K562 (cell line): ENCODE measurements around the gene ACBD3. TPM values are rescaled to one million over a fixed set of nuclear protein-coding genes. Genes with fewer than 3 reads are reported as not detected.

Experiments
- BMI1 ChIP-seq: fragments of 150-350 bp; IDR thresholded peaks from 2 replicates; pipeline ENCODE4 v1.6.1; 2014; ENCODE audit warnings: low read length
- CTBP1 ChIP-seq: fragments of 450-650 bp; IDR thresholded peaks from 2 replicates; pipeline ENCODE4 v1.6.1; 2016; ENCODE audit warnings: borderline replicate concordance
- KDM1A ChIP-seq, 2 experiments: fragments of 450-650 bp; IDR thresholded peaks; 2 replicates each; pipeline ENCODE4 v1.6.1; 2016; ENCODE audit warnings: mild to moderate bottlenecking in 2 of 2
- PHB2 ChIP-seq: fragments of 450-650 bp; IDR thresholded peaks from 2 replicates; pipeline ENCODE4 v1.6.1; 2017; ENCODE audit warnings: low read depth
- PHTF2 ChIP-seq: fragments of 250-450 bp; sonication (Bioruptor Pico); IDR thresholded peaks from 2 replicates; pipeline ENCODE4 v1.5.0; 2021; ENCODE audit warnings: mild to moderate bottlenecking
- PTTG1 ChIP-seq: fragments of 450-650 bp; IDR thresholded peaks from 2 replicates; pipeline ENCODE4 v1.6.1; 2016; ENCODE audit warnings: low read depth, mild to moderate bottlenecking, missing genetic modification characterization, missing compliant biosample characterization
- STAG1 ChIP-seq: sonication (generic); formaldehyde crosslinking; IDR thresholded peaks from 2 replicates; pipeline ENCODE4 v1.5.0; 2020; ENCODE audit warnings: missing genetic modification reagents, borderline replicate concordance
- ZNF384 ChIP-seq: IDR thresholded peaks from 2 replicates; pipeline ENCODE4 v1.6.1; 2012; ENCODE audit warnings: low read depth, low read length, improper control_type of control experiment
- ZSCAN32 ChIP-seq: fragments of 450-650 bp; formaldehyde crosslinking; IDR thresholded peaks from 2 replicates; pipeline ENCODE4 v1.4.0; 2020; ENCODE audit warnings: mild to moderate bottlenecking, moderate library complexity
- polyA plus RNA-seq, 8 experiments: library from polyadenylated mRNA; depleted of rRNA in 4 of 8; stranded (reverse) in 5 of 8; unstranded in 3 of 8; fragments of >200 nt; fragmentation: Nextera tagmentation in 2 of 8; fragmentation: Illumina TruSeq in 1 of 8; extraction: Ambion mirVana in 2 of 8; extraction: Trizol in 1 of 8; gene quantifications; 2 replicates each; pipeline versions ENCODE4 v1.2.1 to v1.2.3, GENCODE V29; 2011 to 2014; ENCODE audit warnings: inconsistent platforms in 1 of 8, missing spikeins in 1 of 8
- total RNA-seq, 7 experiments: library from RNA; depleted of rRNA in 6 of 7; stranded (reverse); fragments of >200 nt in 6 of 7; fragmentation: Illumina TruSeq in 2 of 7; extraction: Trizol in 2 of 7; gene quantifications; 2 replicates each; pipeline versions ENCODE4 v1.2.1 to v1.2.3, GENCODE V29; 2011 to 2021; ENCODE audit warnings: low replicate concordance in 1 of 7
- TF ChIP-seq, protein P1 (sequence below): fragments of 450-650 bp; IDR thresholded peaks from 2 replicates; pipeline ENCODE4 v1.6.1; 2016; ENCODE audit warnings: missing biosample characterization, missing genetic modification characterization
- TF ChIP-seq, protein P2 (sequence below): sonication (generic); formaldehyde crosslinking; IDR thresholded peaks from 2 replicates; pipeline ENCODE4 v1.8.0; 2022; ENCODE audit warnings: mild to moderate bottlenecking, missing genetic modification reagents
- TF ChIP-seq, protein P3 (sequence below): fragments of 250-450 bp; sonication (Bioruptor Pico); IDR thresholded peaks from 2 replicates; pipeline ENCODE4 v1.4.0; 2020; ENCODE audit warnings: mild to moderate bottlenecking, moderate library complexity
- TF ChIP-seq, protein P4 (sequence below), 2 experiments: fragments of 450-650 bp in 1 of 2; sonication (generic) in 1 of 2; formaldehyde crosslinking in 1 of 2; IDR thresholded peaks in 1 of 2; conservative IDR thresholded peaks in 1 of 2; 2 replicates each; pipeline versions ENCODE4 v1.6.1 to v1.8.1; 2016 to 2023; ENCODE audit warnings: mild to moderate bottlenecking in 2 of 2, moderate library complexity in 2 of 2, inconsistent platforms in 1 of 2, missing genetic modification reagents in 1 of 2
- TF ChIP-seq, protein P5 (sequence below): sonication (generic); formaldehyde crosslinking; IDR thresholded peaks from 2 replicates; pipeline ENCODE4 v1.8.1; 2023; ENCODE audit warnings: missing genetic modification reagents, mild to moderate bottlenecking, borderline replicate concordance

ACBD3 gene
- total and polyA plus RNA-seq, 9 of the 15 experiments (the other 6 are each of a cell fraction or from before 2014, with no cell fraction given): 11.1 to 36.7 (median 26.9) TPM

DNA sequence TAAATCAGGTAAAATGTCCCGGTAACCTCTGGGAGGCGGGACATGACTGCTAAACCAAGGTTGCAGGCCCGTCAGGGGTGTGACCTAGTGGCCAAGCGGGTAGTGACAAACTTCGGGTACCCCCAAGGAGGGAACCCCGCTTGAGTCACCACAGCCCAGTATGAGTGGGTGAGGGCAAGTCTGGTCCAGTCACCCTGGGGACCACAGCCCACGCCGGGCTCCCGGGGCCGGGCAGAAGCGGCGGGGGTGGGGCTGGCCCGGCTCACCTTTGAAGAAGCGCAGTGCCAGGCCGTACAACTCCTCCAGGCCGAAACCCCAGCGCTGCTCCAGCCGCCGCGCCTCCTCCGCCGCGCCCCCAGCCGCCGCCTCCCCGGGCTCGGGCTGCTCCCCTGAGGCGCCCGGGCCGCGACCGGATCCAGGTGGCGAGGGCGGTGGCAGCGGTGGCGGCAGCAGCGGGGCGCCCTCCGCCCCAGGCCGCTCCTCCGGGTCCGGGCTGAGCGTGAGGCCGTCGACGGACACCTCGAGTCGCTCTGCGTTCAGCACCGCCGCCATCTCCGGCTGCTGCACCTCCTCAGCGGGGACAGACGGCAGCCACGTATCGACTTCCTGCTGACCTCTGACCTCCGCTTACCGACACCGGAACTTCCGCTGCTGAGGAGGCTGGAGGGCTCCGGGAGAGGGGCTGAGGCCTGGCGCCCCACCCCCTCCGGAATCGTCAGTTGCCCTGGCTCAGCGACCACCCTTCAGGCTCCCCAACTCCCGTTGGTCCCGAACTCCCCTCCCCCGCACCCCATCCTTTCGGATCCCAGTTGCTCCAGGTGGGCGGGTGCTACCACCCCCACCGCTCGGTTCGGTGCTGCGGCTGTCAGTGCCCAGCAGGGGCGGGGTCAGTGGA is at the start of gene ACBD3 (continued):
- TF ChIP-seq, protein P1, sequence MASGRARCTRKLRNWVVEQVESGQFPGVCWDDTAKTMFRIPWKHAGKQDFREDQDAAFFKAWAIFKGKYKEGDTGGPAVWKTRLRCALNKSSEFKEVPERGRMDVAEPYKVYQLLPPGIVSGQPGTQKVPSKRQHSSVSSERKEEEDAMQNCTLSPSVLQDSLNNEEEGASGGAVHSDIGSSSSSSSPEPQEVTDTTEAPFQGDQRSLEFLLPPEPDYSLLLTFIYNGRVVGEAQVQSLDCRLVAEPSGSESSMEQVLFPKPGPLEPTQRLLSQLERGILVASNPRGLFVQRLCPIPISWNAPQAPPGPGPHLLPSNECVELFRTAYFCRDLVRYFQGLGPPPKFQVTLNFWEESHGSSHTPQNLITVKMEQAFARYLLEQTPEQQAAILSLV: no peak
- no peak for TF ChIP-seq STAG1 (CRISPR knock-in tag)
- TF ChIP-seq BMI1: no peak
- peak; percentile 80; the same call in 1 of the 2 replicates for TF ChIP-seq CTBP1
- TF ChIP-seq PTTG1 (tag): no peak
- TF ChIP-seq, protein P2, sequence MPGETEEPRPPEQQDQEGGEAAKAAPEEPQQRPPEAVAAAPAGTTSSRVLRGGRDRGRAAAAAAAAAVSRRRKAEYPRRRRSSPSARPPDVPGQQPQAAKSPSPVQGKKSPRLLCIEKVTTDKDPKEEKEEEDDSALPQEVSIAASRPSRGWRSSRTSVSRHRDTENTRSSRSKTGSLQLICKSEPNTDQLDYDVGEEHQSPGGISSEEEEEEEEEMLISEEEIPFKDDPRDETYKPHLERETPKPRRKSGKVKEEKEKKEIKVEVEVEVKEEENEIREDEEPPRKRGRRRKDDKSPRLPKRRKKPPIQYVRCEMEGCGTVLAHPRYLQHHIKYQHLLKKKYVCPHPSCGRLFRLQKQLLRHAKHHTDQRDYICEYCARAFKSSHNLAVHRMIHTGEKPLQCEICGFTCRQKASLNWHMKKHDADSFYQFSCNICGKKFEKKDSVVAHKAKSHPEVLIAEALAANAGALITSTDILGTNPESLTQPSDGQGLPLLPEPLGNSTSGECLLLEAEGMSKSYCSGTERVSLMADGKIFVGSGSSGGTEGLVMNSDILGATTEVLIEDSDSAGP (CRISPR knock-in tag): no peak
- TF ChIP-seq, protein P3, sequence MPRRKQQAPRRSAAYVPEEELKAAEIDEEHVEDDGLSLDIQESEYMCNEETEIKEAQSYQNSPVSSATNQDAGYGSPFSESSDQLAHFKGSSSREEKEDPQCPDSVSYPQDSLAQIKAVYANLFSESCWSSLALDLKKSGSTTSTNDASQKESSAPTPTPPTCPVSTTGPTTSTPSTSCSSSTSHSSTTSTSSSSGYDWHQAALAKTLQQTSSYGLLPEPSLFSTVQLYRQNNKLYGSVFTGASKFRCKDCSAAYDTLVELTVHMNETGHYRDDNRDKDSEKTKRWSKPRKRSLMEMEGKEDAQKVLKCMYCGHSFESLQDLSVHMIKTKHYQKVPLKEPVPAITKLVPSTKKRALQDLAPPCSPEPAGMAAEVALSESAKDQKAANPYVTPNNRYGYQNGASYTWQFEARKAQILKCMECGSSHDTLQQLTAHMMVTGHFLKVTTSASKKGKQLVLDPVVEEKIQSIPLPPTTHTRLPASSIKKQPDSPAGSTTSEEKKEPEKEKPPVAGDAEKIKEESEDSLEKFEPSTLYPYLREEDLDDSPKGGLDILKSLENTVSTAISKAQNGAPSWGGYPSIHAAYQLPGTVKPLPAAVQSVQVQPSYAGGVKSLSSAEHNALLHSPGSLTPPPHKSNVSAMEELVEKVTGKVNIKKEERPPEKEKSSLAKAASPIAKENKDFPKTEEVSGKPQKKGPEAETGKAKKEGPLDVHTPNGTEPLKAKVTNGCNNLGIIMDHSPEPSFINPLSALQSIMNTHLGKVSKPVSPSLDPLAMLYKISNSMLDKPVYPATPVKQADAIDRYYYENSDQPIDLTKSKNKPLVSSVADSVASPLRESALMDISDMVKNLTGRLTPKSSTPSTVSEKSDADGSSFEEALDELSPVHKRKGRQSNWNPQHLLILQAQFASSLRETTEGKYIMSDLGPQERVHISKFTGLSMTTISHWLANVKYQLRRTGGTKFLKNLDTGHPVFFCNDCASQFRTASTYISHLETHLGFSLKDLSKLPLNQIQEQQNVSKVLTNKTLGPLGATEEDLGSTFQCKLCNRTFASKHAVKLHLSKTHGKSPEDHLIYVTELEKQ (CRISPR knock-in tag): no peak
- no peak for TF ChIP-seq ZSCAN32
- no peak for TF ChIP-seq KDM1A (IDR thresholded peaks at IDR 0.05)
- TF ChIP-seq ZNF384: no peak
- no peak for TF ChIP-seq PHTF2 (CRISPR knock-in tag)
- TF ChIP-seq, protein P4, sequence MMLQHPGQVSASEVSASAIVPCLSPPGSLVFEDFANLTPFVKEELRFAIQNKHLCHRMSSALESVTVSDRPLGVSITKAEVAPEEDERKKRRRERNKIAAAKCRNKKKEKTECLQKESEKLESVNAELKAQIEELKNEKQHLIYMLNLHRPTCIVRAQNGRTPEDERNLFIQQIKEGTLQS (IDR thresholded peaks at IDR 0.05): no peak; the same call in 1 of the 2 replicates
- TF ChIP-seq, protein P4 (CRISPR knock-in tag; conservative IDR thresholded peaks at IDR 0.05): no peak
- TF ChIP-seq, protein P5, sequence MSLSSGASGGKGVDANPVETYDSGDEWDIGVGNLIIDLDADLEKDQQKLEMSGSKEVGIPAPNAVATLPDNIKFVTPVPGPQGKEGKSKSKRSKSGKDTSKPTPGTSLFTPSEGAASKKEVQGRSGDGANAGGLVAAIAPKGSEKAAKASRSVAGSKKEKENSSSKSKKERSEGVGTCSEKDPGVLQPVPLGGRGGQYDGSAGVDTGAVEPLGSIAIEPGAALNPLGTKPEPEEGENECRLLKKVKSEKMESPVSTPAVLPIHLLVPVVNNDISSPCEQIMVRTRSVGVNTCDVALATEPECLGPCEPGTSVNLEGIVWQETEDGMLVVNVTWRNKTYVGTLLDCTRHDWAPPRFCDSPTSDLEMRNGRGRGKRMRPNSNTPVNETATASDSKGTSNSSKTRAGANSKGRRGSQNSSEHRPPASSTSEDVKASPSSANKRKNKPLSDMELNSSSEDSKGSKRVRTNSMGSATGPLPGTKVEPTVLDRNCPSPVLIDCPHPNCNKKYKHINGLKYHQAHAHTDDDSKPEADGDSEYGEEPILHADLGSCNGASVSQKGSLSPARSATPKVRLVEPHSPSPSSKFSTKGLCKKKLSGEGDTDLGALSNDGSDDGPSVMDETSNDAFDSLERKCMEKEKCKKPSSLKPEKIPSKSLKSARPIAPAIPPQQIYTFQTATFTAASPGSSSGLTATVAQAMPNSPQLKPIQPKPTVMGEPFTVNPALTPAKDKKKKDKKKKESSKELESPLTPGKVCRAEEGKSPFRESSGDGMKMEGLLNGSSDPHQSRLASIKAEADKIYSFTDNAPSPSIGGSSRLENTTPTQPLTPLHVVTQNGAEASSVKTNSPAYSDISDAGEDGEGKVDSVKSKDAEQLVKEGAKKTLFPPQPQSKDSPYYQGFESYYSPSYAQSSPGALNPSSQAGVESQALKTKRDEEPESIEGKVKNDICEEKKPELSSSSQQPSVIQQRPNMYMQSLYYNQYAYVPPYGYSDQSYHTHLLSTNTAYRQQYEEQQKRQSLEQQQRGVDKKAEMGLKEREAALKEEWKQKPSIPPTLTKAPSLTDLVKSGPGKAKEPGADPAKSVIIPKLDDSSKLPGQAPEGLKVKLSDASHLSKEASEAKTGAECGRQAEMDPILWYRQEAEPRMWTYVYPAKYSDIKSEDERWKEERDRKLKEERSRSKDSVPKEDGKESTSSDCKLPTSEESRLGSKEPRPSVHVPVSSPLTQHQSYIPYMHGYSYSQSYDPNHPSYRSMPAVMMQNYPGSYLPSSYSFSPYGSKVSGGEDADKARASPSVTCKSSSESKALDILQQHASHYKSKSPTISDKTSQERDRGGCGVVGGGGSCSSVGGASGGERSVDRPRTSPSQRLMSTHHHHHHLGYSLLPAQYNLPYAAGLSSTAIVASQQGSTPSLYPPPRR (CRISPR knock-in tag): peak; percentile 88; the same call in 1 of the 2 replicates
- TF ChIP-seq PHB2: no peak
